22Rv1 (cell line): ENCODE measurements around the gene OR2H1.
A peak's percentile ranks its signal among the peaks of the same experiment; 100 is the strongest.
"Not testable (repeated sequence)": the region's sequence is repeated elsewhere in the genome, so short reads cannot be mapped to it uniquely, and the experiment has no call there.

Experiments
- H3K27ac ChIP-seq: fragments of 450-650 bp; 2 replicates; pipeline ENCODE4 v1.5.1; 2017
- ZFX ChIP-seq: fragments of 450-650 bp; IDR thresholded peaks from 2 replicates; pipeline ENCODE4 v1.6.1; 2017; ENCODE audit warnings: antibody characterized with exemption, borderline replicate concordance
- TF ChIP-seq, protein P1 (sequence below): fragments of 450-650 bp; IDR thresholded peaks from 2 replicates; pipeline ENCODE4 v1.5.1; 2017; ENCODE audit warnings: mild to moderate bottlenecking

The OR2H1 gene

DNA sequence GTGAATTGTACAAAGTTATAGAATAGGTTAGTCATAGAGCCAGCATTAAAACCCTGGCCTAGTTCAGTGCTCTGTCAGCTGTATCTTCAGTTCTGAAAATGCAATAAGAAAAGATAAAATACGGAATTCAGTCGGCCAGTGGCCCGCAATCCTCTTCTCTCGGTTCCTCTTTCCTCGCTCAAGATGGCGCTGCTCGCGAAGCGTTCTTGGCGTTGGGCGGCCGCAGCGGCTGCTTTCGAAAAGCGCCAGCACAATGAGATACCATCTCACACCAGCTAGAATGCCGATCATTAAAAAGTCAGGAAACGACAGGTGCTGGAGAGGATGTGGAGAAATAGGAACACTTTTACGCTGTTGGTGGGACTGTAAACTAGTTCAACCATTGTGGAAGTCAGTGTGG lies 20.2 kb upstream of the OR2H1 start:
- not testable (repeated sequence) for H3K27ac ChIP-seq
- TF ChIP-seq, protein P1, sequence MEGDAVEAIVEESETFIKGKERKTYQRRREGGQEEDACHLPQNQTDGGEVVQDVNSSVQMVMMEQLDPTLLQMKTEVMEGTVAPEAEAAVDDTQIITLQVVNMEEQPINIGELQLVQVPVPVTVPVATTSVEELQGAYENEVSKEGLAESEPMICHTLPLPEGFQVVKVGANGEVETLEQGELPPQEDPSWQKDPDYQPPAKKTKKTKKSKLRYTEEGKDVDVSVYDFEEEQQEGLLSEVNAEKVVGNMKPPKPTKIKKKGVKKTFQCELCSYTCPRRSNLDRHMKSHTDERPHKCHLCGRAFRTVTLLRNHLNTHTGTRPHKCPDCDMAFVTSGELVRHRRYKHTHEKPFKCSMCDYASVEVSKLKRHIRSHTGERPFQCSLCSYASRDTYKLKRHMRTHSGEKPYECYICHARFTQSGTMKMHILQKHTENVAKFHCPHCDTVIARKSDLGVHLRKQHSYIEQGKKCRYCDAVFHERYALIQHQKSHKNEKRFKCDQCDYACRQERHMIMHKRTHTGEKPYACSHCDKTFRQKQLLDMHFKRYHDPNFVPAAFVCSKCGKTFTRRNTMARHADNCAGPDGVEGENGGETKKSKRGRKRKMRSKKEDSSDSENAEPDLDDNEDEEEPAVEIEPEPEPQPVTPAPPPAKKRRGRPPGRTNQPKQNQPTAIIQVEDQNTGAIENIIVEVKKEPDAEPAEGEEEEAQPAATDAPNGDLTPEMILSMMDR: peak; percentile 29

DNA sequence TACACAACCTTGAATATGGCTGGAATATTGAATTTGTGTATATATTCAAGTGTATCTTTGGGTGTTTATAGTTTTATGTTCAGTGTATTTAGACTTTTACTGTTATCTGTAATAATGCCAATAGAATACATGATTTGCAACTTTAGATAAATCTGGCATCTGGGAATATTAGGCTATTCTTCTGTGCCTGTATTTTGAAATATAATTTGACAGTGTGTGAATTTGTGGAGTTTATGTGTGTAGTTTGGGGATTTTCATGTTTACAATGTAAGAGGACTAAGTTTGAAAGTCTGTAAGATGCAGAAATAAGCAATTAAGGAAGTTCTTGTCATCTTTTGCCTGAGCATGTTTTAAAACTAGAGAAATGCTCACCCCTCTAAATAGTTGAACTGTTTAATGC lies 17.9 kb upstream of the OR2H1 start, which contains the start of gene OR10C1:
TSS of gene OR10C1 (plus strand) at position 301 of the 400 bp plus-strand sequence. CDS start 710 bp downstream, outside the sequence.
- no peak within 1 kb of the TSS for H3K27ac ChIP-seq
- TF ChIP-seq, protein P1: no peak
- TF ChIP-seq ZFX: no peak

DNA sequence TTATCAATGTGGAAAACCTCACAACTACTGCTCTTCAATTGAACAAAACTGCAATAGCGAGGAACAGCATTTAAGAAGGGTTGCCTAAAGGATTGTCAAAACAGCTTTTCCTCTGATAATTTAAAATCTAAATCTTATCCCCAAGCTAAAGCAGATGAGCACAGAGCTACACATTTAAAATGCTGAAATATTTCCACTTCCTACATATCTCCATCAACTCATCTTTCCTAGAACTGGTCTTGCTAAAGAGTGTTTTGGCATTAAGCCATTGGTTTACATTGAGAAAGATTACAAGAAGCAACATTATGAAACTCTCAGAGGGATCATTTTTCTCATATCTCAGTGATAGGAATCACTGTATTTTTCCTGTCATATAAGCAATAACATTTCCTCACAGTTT lies 14.2 kb upstream of the OR2H1 start:
- H3K27ac ChIP-seq: no peak overlapping the region
- TF ChIP-seq ZFX: no peak
- TF ChIP-seq, protein P1: no peak

DNA sequence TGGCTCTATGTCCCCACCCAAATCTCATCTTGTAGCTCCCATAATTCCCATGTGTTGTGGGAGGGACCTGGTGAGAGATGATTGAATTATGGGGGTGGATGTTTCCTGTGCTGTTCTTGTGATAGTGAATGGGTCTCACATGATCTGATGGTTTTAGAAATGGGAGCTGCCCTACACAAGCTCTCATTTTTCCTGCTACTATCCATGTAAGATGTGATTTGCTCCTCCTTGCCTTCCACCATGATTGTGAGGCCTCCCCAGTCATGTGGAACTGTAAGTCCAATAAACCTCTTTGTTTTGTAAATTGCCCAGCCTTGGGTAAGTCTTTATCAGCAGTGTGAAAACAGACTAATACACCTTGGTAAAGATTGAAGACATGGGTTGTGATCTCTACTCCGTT lies 12.9 kb upstream of the OR2H1 start:
- H3K27ac ChIP-seq: not testable (repeated sequence)

DNA sequence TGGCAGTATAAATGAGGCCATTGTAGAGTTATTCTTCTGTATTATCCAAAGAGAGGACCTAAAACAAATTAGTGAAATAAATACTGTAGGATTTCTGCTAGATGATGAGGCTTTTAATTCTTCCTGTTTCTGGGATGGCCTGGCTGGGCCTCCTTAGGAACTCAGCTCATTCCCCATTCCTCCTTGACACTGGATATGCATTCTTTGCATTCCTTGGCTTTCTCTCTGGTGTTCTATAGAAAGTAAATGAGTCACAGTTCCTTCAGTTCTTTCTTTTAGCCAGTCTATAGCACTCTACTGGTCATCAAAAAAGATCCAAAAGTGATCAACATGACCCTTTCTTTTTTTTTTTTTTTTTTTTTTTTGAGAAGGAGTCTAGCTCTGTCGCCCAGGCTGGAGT lies 9.3 kb upstream of the OR2H1 start:
- no peak overlapping the region for H3K27ac ChIP-seq
- TF ChIP-seq, protein P1: no peak
- no peak for TF ChIP-seq ZFX

DNA sequence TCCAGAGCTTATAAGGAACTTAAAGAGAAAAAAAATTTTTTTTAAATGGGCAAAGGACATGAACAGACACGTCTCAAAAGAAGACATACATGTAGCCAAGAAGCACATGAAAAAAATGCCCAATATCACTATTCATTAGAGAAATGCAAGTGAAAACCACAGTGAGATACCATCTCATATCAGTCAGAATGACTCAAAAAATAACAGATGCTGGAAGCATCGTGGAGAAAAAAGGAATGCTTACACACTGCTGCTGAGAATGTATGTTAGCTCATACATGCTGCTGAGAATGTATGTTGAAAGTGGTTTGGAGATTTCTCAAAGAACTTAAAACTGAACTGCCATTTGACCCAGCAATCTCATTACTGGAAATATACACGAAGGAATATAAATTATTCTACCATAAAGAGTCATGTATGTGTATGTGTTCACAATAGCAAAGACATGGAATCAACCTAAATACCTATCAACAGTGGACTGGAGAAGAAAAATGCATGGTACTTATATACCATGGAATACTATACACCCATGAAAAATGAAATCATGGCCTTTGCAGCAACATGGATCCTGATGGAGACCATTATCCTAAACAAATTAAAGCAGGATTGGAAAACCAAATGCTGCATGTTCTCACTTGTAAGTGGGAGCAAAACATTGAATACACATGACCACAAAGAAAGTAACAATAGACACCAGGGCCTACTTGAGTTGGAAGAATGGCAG lies 5.3 kb upstream of the OR2H1 start:
- H3K27ac ChIP-seq: no peak overlapping the region
- no peak for TF ChIP-seq ZFX
- TF ChIP-seq, protein P1: no peak

DNA sequence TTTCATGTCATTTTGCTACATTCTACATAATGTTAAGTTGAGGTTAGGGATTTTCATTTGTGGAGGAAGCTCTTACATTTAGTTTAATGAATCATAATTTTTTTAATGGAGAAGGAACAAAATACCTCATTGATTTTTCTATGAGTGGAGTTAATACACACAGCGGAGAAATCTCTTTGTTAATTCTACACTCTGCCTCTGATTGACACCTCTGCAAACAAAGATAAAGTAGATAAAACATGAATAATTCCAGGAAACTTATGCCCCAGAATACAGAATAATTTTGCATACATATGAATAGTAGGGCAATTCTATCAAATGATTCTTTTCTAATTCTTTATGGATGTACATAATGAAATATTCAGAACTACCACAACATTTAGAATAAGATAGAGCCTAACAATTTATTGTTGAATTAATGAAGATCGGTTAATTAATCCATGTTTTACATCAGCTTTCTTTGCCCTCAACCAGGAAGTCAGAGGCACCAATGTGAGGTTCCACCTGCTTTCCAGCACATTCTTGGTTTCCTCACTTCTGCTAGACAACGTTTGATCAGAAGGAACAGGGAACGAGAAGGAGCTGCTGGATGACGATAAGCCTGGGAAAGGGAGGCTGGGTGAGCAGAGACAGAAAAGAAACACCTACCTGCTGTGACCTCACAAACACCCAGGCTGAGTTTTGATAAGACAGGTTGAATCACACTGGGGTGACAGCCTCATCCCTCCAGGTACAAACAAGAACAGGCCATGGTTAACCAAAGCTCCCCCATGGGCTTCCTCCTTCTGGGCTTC lies 4.3 kb downstream of the OR2H1 start:
- no peak for TF ChIP-seq ZFX
- TF ChIP-seq, protein P1: no peak
- no peak overlapping the region for H3K27ac ChIP-seq
